ENCODE results near the gene ARHGAP31. TPM values are rescaled to one million over a fixed set of nuclear protein-coding genes. Genes with fewer than 3 reads are reported as not detected.

The ARHGAP31 gene
- polyA plus RNA-seq, 3 donors, result 4.7 to 9.8 (median 7.6) TPM

GRCh38 chr3:119409844-119410243, 115.7 kb downstream of the ARHGAP31 start:
- Histone ChIP-seq H3K9me3 (replicated peaks in 1 of 2; ENCODE audit: control insufficient read depth in 1 of 2, insufficient read depth in 1 of 2, low read length in 2 of 2) (no peaks in the 10 kb centered on the region), H3K4me3 (replicated peaks in 1 of 3; ENCODE audit: low read depth in 2 of 3, low read length in 3 of 3) (no peak overlapping the region), H3K79me2 (ENCODE audit: insufficient read depth, low read length) (no peaks in the 10 kb centered on the region), H4K20me1 (ENCODE audit: insufficient read depth, low read length) (no peaks in the 10 kb centered on the region), H3K4me2 (replicated peaks; ENCODE audit: extremely low read depth, low read length, poor library complexity, severe bottlenecking) (no peak overlapping the region), H3K36me3 (replicated peaks in 1 of 2; ENCODE audit: control insufficient read depth in 1 of 2, insufficient read depth in 2 of 2, low read length in 2 of 2) (peaks cover 27 to 87% of the 10 kb centered on the region in 2 donors), H3K27me3 (ENCODE audit: control insufficient read depth in 2 of 2, insufficient read depth in 2 of 2, low read length in 2 of 2) (no peaks in the 10 kb centered on the region), H3K4me1 (ENCODE audit: control insufficient read depth in 1 of 2, insufficient read depth in 2 of 2, low read length in 2 of 2) (no peaks in the 10 kb centered on the region), H3K9ac (ENCODE audit: insufficient read depth, low read length, poor library complexity, severe bottlenecking) (no peak overlapping the region), H3K27ac (ENCODE audit: low read depth in 1 of 2, low read length in 2 of 2) (no peak overlapping the region), H2AFZ (ENCODE audit: insufficient read depth, low read depth, low read length, poor library complexity, severe bottlenecking) (no peak overlapping the region)
- no peak for TF ChIP-seq CTCF (IDR thresholded peaks at IDR 0.05)
- Mint-ChIP-seq H3K4me1 (no peaks in the 10 kb centered on the region), H3K27me3 (ENCODE audit: low read depth in 3 of 3) (no peaks in the 10 kb centered on the region), H3K9me3 (peaks cover 0 to 3% (median 0%) of the 10 kb centered on the region in 7 donors), H3K4me3 (no peak overlapping the region), H3K27ac (no peak overlapping the region), H3K36me3 (peaks cover 70 to 71% of the 10 kb centered on the region in 2 donors)
- WGBS (ENCODE audit: insufficient coverage), result no CpG with 5 or more reads among the region's 1 CpG
- intact Hi-C loops (cut with micrococcal nuclease), result loop anchor here in 1 of 2 donors (10.0 kb wide), 1 partner anchor 1135 kb away; no protein-coding TSS in a partner anchor
- DNase-seq, result no peak

GRCh38 chr3:119413603-119414280, 119.6 kb downstream of the ARHGAP31 start:
- Histone ChIP-seq H3K4me1 (ENCODE audit: control insufficient read depth in 1 of 2, insufficient read depth in 2 of 2, low read length in 2 of 2) (no peaks in the 10 kb centered on the region), H3K79me2 (ENCODE audit: insufficient read depth, low read length) (no peaks in the 10 kb centered on the region), H2AFZ (ENCODE audit: insufficient read depth, low read depth, low read length, poor library complexity, severe bottlenecking) (no peak overlapping the region), H4K20me1 (ENCODE audit: insufficient read depth, low read length) (no peaks in the 10 kb centered on the region), H3K9me3 (replicated peaks in 1 of 2; ENCODE audit: control insufficient read depth in 1 of 2, insufficient read depth in 1 of 2, low read length in 2 of 2) (no peaks in the 10 kb centered on the region), H3K27me3 (ENCODE audit: control insufficient read depth in 2 of 2, insufficient read depth in 2 of 2, low read length in 2 of 2) (no peaks in the 10 kb centered on the region), H3K4me2 (replicated peaks; ENCODE audit: extremely low read depth, low read length, poor library complexity, severe bottlenecking) (no peak overlapping the region), H3K36me3 (replicated peaks in 1 of 2; ENCODE audit: control insufficient read depth in 1 of 2, insufficient read depth in 2 of 2, low read length in 2 of 2) (peaks cover 40 to 88% of the 10 kb centered on the region in 2 donors), H3K9ac (ENCODE audit: insufficient read depth, low read length, poor library complexity, severe bottlenecking) (no peak overlapping the region), H3K27ac (ENCODE audit: low read depth in 1 of 2, low read length in 2 of 2) (no peak overlapping the region), H3K4me3 (replicated peaks in 1 of 3; ENCODE audit: low read depth in 2 of 3, low read length in 3 of 3) (no peak overlapping the region)
- intact Hi-C loops (cut with micrococcal nuclease), result no loop called here
- DNase-seq, result no peak
- no peak for TF ChIP-seq CTCF (IDR thresholded peaks at IDR 0.05)
- WGBS (ENCODE audit: insufficient coverage), result 100% methylated on average over 1 of the region's 7 CpGs
- Mint-ChIP-seq H3K27me3 (ENCODE audit: low read depth in 3 of 3) (no peaks in the 10 kb centered on the region), H3K4me1 (no peaks in the 10 kb centered on the region), H3K36me3 (peaks cover 75 to 79% of the 10 kb centered on the region in 2 donors), H3K27ac (no peak overlapping the region), H3K9me3 (peaks cover 0 to 3% (median 0%) of the 10 kb centered on the region in 7 donors), H3K4me3 (no peak overlapping the region)
